HG03520 (cell line): ENCODE measurements around the gene STAG1.
"Not testable (repeated sequence)": the region's sequence is repeated elsewhere in the genome, so short reads cannot be mapped to it uniquely, and the experiment has no call there.

Experiments used
- ATAC-seq: cut with Tn5 transposase; IDR thresholded peaks from one replicate; pipeline ENCODE4 v1.9.1; 2021; ENCODE audit warnings: mild to moderate bottlenecking, moderate library complexity; ENCODE audit not compliant: unreplicated experiment

Gene STAG1

GRCh38 chr3:136606216-136606615 is 146.0 kb downstream of the STAG1 start:
- not testable (repeated sequence) for ATAC-seq

- ATAC-seq = no peak
These were observed 147.2 kb downstream of the STAG1 start for GRCh38 chr3:136604961-136605360.

- ATAC-seq = no peak
These were observed 149.4 kb downstream of the STAG1 start for GRCh38 chr3:136602818-136603217.

- no peak for ATAC-seq
These were observed 156.1 kb downstream of the STAG1 start for GRCh38 chr3:136595913-136596697.

GRCh38 chr3:136586580-136586979 is 165.6 kb downstream of the STAG1 start:
- ATAC-seq = no peak

- no peak for ATAC-seq
These were observed 167.4 kb downstream of the STAG1 start for GRCh38 chr3:136584728-136585127.

GRCh38 chr3:136583823-136584222 is 168.4 kb downstream of the STAG1 start:
- no peak for ATAC-seq

GRCh38 chr3:136577791-136578190 is 174.4 kb downstream of the STAG1 start:
- no peak for ATAC-seq

- ATAC-seq = no peak
These were observed 175.7 kb downstream of the STAG1 start for GRCh38 chr3:136576279-136577009.

GRCh38 chr3:136567599-136568188 is 184.5 kb downstream of the STAG1 start:
- ATAC-seq = no peak

GRCh38 chr3:136564962-136565361 is 187.2 kb downstream of the STAG1 start:
- not testable (repeated sequence) for ATAC-seq

GRCh38 chr3:136562026-136562425 is 190.2 kb downstream of the STAG1 start:
- no peak for ATAC-seq

- no peak for ATAC-seq
These were observed 192.3 kb downstream of the STAG1 start for GRCh38 chr3:136559896-136560295.

GRCh38 chr3:136549461-136549860 is 202.7 kb downstream of the STAG1 start:
- ATAC-seq = not testable (repeated sequence)

GRCh38 chr3:136547293-136547692 is 204.9 kb downstream of the STAG1 start:
- ATAC-seq = no peak

- ATAC-seq = no peak
These were observed 205.5 kb downstream of the STAG1 start for GRCh38 chr3:136546720-136547119.

- ATAC-seq = no peak
These were observed 206.4 kb downstream of the STAG1 start for GRCh38 chr3:136545664-136546268.

GRCh38 chr3:136544532-136544931 is 207.6 kb downstream of the STAG1 start:
- no peak for ATAC-seq

GRCh38 chr3:136543385-136543784 is 208.8 kb downstream of the STAG1 start:
- ATAC-seq = no peak

- ATAC-seq = no peak
These were observed 216.3 kb downstream of the STAG1 start for GRCh38 chr3:136535906-136536305.

GRCh38 chr3:136532766-136533165 is 219.4 kb downstream of the STAG1 start:
- ATAC-seq = no peak
